Ureter (tissue), 1 donor: ENCODE measurements around the gene ITSN1. TPM values are rescaled to one million over a fixed set of nuclear protein-coding genes. Genes with fewer than 3 reads are reported as not detected.

Experiments used
- DNase-seq: peaks from one replicate; pipeline ENCODE4 v3.0.0-alpha.2; 2020; ENCODE audit warnings: low spot score
- total RNA-seq: library from RNA; stranded (reverse); gene quantifications from one replicate; pipeline ENCODE4 v1.2.4, GENCODE V29; 2023
- donor health status: DM: yes; HTN: yes; CAD: no.

The ITSN1 gene
- total RNA-seq, 1 donor from 2014 or later: 52.5 TPM

- DNase-seq: no peak
Measured at GRCh38 chr21:33680870-33681269, 38.6 kb downstream of the ITSN1 start.

GRCh38 chr21:33682992-33683627 is 40.8 kb downstream of the ITSN1 start:
- no peak for DNase-seq

GRCh38 chr21:33684068-33684467 is 41.8 kb downstream of the ITSN1 start:
- DNase-seq: no peak

GRCh38 chr21:33684923-33685560 is 42.7 kb downstream of the ITSN1 start:
- DNase-seq: no peak

- no peak for DNase-seq
Measured at GRCh38 chr21:33685613-33686197, 43.4 kb downstream of the ITSN1 start.

GRCh38 chr21:33686386-33686785 is 44.1 kb downstream of the ITSN1 start:
- DNase-seq: no peak

- DNase-seq: no peak
Measured at GRCh38 chr21:33687634-33688033, 45.3 kb downstream of the ITSN1 start.

GRCh38 chr21:33688353-33688752 is 46.1 kb downstream of the ITSN1 start:
- no peak for DNase-seq

GRCh38 chr21:33690874-33691273 is 48.6 kb downstream of the ITSN1 start:
- DNase-seq: no peak

- no peak for DNase-seq
Measured at GRCh38 chr21:33691945-33692603, 49.8 kb downstream of the ITSN1 start.

GRCh38 chr21:33695813-33696212 is 53.5 kb downstream of the ITSN1 start:
- no peak for DNase-seq

- no peak for DNase-seq
Measured at GRCh38 chr21:33696465-33696864, 54.2 kb downstream of the ITSN1 start.

GRCh38 chr21:33698087-33698860 is 56.0 kb downstream of the ITSN1 start:
- DNase-seq: no peak

- no peak for DNase-seq
Measured at GRCh38 chr21:33699277-33699676, 57.0 kb downstream of the ITSN1 start.

- no peak for DNase-seq
Measured at GRCh38 chr21:33700491-33700890, 58.2 kb downstream of the ITSN1 start.

- no peak for DNase-seq
Measured at GRCh38 chr21:33703750-33704606, 61.7 kb downstream of the ITSN1 start.

- DNase-seq: no peak
Measured at GRCh38 chr21:33707846-33708245, 65.5 kb downstream of the ITSN1 start.

- DNase-seq: no peak
Measured at GRCh38 chr21:33708874-33709273, 66.6 kb downstream of the ITSN1 start.

- no peak for DNase-seq
Measured at GRCh38 chr21:33712022-33712803, 69.9 kb downstream of the ITSN1 start.

GRCh38 chr21:33721081-33721480 is 78.8 kb downstream of the ITSN1 start:
- DNase-seq: no peak
